Urothelium cell line (cell line): ENCODE results near the gene ABLIM2.
"Not testable (repeated sequence)": the region's sequence is repeated elsewhere in the genome, so short reads cannot be mapped to it uniquely, and the experiment has no call there.

Experiments used
- DNase-seq: peaks from one replicate; pipeline ENCODE4 v3.0.0; 2011; ENCODE audit warnings: low spot score, mixed read lengths
- FAIRE-seq: peaks from 2 replicates; lab custom pipeline; 2011; peaks lifted over from hg19 to GRCh38; lab: Jason Lieb, UNC

ABLIM2 gene

DNA sequence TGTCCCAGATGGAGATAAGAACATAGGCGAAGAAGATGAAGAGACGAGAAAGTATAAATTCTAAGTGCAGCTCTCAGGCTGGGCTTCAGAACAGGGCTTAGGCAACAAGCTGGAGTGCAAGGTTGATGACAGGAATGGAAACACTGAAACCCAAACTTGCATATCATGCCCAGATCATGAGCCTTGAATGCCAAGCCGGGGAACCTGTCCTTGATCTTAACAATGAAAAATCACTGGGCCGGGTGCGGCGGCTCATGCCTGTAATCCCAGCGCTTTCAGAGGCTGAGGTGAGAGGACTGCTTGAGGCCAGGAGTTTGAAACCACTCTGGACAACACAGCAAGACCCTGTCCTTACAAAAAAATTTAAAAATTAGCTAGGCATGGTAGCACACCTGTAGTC is 236.1 kb downstream of the ABLIM2 start:
- no peak for FAIRE-seq
- no peak for DNase-seq

DNA sequence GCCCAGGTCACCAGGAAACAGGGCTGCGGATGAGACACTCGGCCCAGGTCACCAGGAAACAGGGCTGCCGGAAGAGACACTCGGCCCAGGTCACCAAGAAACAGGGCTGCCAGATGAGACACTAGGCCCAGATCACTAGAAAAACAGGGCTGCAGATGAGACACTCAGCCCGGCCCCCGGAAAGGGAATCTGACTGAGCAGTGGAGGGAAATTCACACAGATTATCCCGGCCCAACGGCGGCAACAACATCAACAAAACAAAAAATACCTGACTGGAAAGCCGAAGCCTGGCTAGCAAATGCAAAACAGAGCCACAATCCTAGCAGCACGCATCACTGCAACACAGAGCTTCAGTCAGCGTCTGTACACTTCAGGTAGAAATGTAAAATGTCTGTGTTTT is 239.6 kb downstream of the ABLIM2 start:
- DNase-seq = no peak
- no peak for FAIRE-seq

DNA sequence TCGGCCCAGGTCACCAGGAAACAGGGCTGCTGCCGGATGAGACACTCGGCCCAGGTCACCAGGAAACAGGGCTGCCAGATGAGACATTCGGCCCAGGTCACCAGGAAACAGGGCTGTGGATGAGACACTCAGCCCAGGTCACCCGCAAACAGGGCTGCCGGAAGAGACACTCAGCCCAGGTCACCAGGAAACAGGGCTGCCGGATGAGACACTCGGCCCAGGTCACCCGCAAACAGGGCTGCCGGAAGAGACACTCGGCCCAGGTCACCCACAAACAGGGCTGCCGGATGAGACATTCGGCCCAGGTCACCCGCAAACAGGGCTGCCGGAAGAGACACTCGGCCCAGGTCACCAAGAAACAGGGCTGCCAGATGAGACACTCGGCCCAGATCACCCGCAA is 240.4 kb downstream of the ABLIM2 start:
- DNase-seq, FAIRE-seq: not testable (repeated sequence)

DNA sequence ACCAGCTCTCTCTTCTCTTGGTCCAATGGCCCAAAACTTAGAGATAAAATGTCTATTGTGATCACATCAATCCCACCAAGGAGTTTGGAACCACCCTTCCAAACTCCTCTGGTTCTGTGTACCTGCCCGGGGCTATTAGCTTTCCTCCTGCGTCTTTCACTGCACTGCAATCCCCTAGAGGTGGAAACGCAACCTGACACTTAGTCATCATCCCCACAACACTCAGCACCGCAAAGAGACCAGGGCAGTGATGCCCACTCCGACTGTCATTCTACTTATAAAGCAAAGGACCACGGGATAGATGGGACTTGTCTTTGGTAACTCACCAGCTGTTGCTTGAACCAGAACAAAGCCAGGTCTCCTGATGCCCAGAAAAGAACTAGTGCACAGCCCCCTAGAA is 240.9 kb downstream of the ABLIM2 start:
- FAIRE-seq = no peak
- DNase-seq = no peak

DNA sequence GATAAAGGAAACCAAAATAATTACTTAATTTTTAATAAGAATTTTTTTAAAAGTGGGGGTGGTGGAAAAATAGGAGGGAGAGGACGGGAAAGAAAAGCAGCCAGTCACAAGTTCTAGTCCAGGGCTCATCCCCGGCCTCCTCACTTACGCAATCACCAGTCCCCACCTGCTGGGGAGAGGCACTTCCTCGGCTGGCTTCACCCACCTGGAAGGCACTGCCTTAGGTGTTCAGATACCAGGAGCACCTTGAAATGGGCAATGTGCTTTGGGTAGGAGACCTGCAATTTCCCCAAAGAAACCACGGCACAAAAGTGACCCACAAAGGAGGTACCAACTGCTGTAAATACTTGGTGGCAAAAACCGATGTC is 242.8 kb downstream of the ABLIM2 start:
- no peak for FAIRE-seq
- no peak for DNase-seq
